Activated naive CD8-positive, alpha-beta T cell treated with anti-CD3 and anti-CD28 coated beads, Interleukin-2, amount 10 ng/mL, durations not matched to agents 7 days and 5 days (primary cell): ENCODE measurements around the gene RMND1. TPM values are rescaled to one million over a fixed set of nuclear protein-coding genes. Genes with fewer than 3 reads are reported as not detected.
"Not testable (repeated sequence)": the region's sequence is repeated elsewhere in the genome, so short reads cannot be mapped to it uniquely, and the experiment has no call there.

Source experiments
- ATAC-seq: fragments of 150-1000 bp; cut with Tn5 transposase; one replicate; pipeline ENCODE4 v1.10.0; 2021; ENCODE audit warnings: low read depth, moderate library complexity
- POLR2A ChIA-PET: fragments of 350-600 bp; sonication (Branson Sonifier 250); formaldehyde crosslinking; loops from one replicate; lab custom pipeline; 2021; ENCODE audit warnings: antibody characterized with exemption; lab: Charles Lee
- DNase-seq: peaks from one replicate; pipeline ENCODE4 v3.0.0; 2021
- H3K27ac Mint-ChIP-seq: one replicate; pipeline ENCODE4 v1.8.0; 2022; ENCODE audit warnings: mild to moderate bottlenecking, mixed read lengths
- H3K27me3 Mint-ChIP-seq: one replicate; pipeline ENCODE4 v1.8.0; 2022; ENCODE audit warnings: mild to moderate bottlenecking, moderate library complexity, mixed read lengths
- H3K36me3 Mint-ChIP-seq: one replicate; pipeline ENCODE4 v1.8.0; 2021; ENCODE audit warnings: mild to moderate bottlenecking, mixed read lengths
- H3K4me1 Mint-ChIP-seq: one replicate; pipeline ENCODE4 v1.8.0; 2021; ENCODE audit warnings: mixed read lengths
- H3K4me3 Mint-ChIP-seq: one replicate; pipeline ENCODE4 v1.8.0; 2022; ENCODE audit warnings: mild to moderate bottlenecking, moderate library complexity, mixed read lengths
- H3K9me3 Mint-ChIP-seq: one replicate; pipeline ENCODE4 v1.8.0; 2021; ENCODE audit warnings: mixed read lengths
- total RNA-seq, 2 experiments: library from RNA; stranded (reverse); gene quantifications; one replicate each; pipeline ENCODE4 v1.2.3, GENCODE V29; 2021

RMND1 gene
- total RNA-seq, 2 experiments from 2014 or later: 20.6 to 22.0 TPM

DNA sequence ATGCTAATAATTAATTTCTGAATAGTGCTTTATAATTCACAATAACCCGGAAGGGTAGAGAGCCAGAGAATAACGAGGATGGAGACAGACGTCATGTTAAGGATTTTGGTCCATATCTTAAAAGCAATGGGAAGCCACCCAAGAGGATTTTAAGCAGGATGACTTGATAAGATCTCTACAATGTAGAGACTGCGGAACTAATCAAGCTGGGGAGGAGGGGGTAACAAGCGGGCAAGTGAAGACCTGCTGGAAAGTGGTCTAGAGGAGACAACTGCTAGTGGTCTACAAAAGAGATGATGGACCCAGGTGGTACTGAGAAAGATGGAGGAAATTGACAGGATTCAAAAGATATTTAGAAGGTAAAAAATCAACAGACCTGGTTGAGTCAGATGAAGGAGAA lies 67.8 kb downstream of the RMND1 start:
- H3K9me3 Mint-ChIP-seq: no peaks in the 10 kb centered on the region
- H3K36me3 Mint-ChIP-seq: peaks cover 16% of the 10 kb centered on the region
- POLR2A ChIA-PET: no interaction called here
- no peaks in the 10 kb centered on the region for H3K27me3 Mint-ChIP-seq
- H3K4me1 Mint-ChIP-seq: peaks cover 52% of the 10 kb centered on the region
- no peak overlapping the region for H3K4me3 Mint-ChIP-seq
- H3K27ac Mint-ChIP-seq: peak overlapping the region; percentile 14
- ATAC-seq (no peak), DNase-seq (no peak)

DNA sequence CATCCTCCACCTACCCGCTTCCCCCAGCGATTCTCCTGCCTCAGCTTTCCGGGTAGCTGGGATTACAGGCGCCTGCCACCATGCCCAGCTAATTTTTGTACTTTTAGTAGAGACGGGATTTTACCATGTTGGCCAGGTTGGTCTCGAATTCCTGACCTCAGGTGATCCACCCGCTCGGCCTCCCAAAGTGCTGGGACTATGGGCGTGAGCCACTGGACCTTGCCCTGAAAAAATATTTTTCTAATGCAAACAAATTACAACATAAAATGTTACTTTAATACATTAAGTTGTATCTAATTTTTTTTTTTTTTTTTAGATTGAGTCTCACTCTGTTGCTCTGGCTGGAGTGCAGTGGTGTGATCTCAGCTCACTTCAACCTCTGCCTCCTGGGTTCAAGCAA lies 69.3 kb downstream of the RMND1 start:
- Mint-ChIP-seq H3K4me1 (peaks cover 58% of the 10 kb centered on the region), H3K36me3 (peaks cover 16% of the 10 kb centered on the region)
- H3K27me3 Mint-ChIP-seq, H3K27ac Mint-ChIP-seq, POLR2A ChIA-PET, ATAC-seq, DNase-seq, H3K4me3 Mint-ChIP-seq, H3K9me3 Mint-ChIP-seq: not testable (repeated sequence)

DNA sequence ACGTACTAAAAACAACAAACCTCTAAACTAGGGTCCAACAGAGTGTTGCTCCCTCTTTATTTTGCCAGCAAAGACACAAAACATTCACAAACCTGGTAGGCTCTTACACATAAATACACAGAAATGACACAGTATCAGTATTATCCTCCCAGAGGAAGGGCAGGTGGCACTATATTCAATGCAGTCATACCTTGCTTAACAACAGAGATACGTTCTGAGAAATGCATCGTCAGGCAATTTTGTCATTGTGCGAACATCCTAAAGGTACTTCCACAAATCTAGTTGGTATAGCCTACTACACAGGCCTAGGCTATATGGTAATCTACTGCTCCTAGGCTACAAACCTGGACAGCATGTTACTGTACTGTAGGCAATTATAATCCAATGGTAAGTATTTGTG lies 70.2 kb downstream of the RMND1 start:
- ATAC-seq (no peak), DNase-seq (no peak)
- Mint-ChIP-seq H3K27ac (peak overlapping the region; percentile 97), H3K4me1 (peaks cover 54% of the 10 kb centered on the region), H3K4me3 (no peak overlapping the region), H3K27me3 (no peaks in the 10 kb centered on the region), H3K9me3 (no peaks in the 10 kb centered on the region), H3K36me3 (peaks cover 16% of the 10 kb centered on the region)
- POLR2A ChIA-PET: interaction anchor here (0.6 to 11.9 kb wide), 2 partner anchors 8 to 72 kb away, joined by 3 to 147 read pairs; partner anchors contain the start of gene ZBTB2

DNA sequence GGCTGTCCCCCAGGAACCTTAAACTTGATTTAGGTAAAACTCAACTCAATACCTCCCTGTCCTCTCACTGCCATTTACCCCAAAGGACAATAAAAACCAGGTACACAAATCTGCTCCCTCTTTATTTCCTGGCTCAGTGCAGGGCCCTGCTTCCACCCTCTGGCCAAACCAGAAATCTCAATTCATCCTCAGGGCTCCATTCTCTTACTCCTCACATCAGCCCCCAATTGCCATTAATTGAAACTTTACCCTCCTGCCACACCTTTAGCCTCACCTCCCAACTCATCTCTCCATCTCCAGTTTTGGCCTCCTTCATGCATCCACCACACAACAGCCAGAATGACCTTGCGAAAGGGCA lies 71.1 kb downstream of the RMND1 start:
- DNase-seq (no peak), ATAC-seq (peak; percentile 37)
- Mint-ChIP-seq H3K4me1 (peaks cover 57% of the 10 kb centered on the region), H3K27me3 (no peaks in the 10 kb centered on the region), H3K4me3 (peak overlapping the region; percentile 88), H3K9me3 (no peaks in the 10 kb centered on the region), H3K36me3 (peaks cover 11% of the 10 kb centered on the region), H3K27ac (peak overlapping the region; percentile 97)
- POLR2A ChIA-PET: interaction anchor here (11.9 kb wide), 1 partner anchor 9 kb away, joined by 147 read pairs; the partner anchor contains the start of gene ZBTB2

DNA sequence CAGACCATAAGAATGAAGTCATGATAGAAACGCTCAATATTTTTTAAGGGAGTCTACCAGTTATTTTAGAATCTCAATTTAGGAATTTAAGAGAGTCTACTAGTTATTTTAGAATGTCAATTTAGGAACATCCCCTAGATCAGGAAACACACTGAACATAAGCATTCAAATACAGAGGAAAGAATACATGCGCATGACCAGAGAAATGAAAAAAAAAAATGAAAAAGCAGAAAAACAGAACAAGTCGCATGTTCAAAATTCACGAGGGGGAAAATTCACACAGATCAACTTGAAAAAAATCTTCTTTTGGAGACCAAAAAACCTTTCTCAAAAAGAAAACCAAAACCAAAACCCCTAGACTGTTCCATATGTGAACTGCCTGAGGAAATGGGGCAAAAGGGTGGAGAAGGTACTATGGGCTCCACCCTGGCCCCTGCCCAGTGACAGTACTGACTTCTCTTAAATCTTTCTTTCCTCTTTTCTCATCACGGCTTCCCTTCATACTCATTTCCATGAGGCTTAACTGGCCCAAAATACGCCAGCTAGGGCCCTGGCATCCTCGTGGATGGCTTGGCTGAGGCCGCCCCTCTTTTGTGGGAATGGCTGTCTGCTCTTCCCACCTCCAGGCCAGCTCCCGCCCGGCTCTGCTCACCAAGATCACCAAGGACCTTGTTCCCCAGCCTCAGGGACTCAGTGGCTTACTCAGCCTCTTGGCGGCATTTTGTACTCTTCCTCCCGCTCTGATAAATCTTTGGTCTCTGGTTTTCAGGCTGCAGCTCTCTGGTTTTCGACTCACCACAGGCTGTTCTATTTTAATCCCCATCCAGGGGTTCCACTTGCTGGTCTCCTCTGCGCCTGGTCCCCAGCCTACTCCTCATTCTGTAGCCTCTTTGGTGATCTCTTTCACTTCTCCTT lies 71.7 kb downstream of the RMND1 start:
- Mint-ChIP-seq H3K36me3 (peaks cover 10% of the 10 kb centered on the region), H3K27ac (peak overlapping the region; percentile 97), H3K9me3 (no peaks in the 10 kb centered on the region), H3K4me1 (peaks cover 55% of the 10 kb centered on the region), H3K27me3 (no peaks in the 10 kb centered on the region), H3K4me3 (peak overlapping the region; percentile 88)
- ATAC-seq (peak; percentile 75), DNase-seq (peak; percentile 48)
- POLR2A ChIA-PET: interaction anchor here (11.9 kb wide), 1 partner anchor 9 kb away, joined by 147 read pairs; the partner anchor contains the start of gene ZBTB2

DNA sequence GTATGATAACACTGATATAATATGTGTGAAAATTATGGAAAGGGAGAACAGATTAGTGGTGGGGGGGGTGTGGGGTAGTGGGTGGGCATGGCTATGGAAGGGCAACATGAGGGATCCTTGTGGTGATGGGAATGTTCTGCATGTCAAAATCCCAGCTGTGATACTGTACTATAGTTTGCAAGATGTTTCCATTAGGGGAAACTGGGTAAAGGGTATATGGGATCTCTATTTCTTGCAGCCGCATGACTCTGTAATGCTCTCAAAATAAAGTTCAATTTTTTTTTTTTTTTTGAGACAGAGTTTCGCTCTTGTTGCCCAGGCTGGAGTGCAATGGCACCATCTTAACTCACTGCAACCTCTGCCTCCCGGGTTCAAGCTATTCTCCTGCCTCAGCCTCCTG lies 74.8 kb downstream of the RMND1 start:
- no peak for DNase-seq
- peaks cover 14% of the 10 kb centered on the region for H3K36me3 Mint-ChIP-seq
- POLR2A ChIA-PET: interaction anchor here (0.7 to 11.9 kb wide), 2 partner anchors 13 to 36 kb away, joined by 5 to 147 read pairs; partner anchors contain the start of gene ZBTB2
- H3K4me1 Mint-ChIP-seq: peaks cover 67% of the 10 kb centered on the region
- H3K4me3 Mint-ChIP-seq: no peak overlapping the region
- ATAC-seq: no peak
- H3K9me3 Mint-ChIP-seq: no peaks in the 10 kb centered on the region
- no peaks in the 10 kb centered on the region for H3K27me3 Mint-ChIP-seq
- peak overlapping the region; percentile 21 for H3K27ac Mint-ChIP-seq

DNA sequence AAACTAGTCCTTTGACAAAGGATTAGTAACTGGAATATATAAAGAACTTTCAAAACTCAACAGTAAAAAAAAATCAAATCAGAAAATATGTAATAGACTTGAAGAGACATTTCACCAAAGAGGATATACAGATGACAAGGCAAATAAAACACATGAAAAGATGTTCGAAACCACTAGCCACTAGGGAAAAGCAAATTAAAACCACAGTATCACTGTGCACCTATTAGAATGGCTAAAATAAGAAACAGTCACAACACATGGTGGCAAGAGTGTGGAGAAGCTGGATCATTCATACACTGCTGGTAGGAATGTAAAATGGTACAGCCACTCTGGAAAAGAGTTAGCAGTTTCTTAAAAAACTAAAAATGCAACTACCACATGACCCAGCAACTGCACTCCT lies 75.5 kb downstream of the RMND1 start:
- peak overlapping the region; percentile 66 for H3K27ac Mint-ChIP-seq
- no peak for DNase-seq
- H3K4me3 Mint-ChIP-seq: peak overlapping the region; percentile 60
- H3K4me1 Mint-ChIP-seq: peaks cover 70% of the 10 kb centered on the region
- H3K36me3 Mint-ChIP-seq: peaks cover 17% of the 10 kb centered on the region
- POLR2A ChIA-PET: interaction anchor here (1.0 to 11.9 kb wide), 2 partner anchors 13 to 16 kb away, joined by 3 to 147 read pairs; partner anchors contain the start of gene ZBTB2
- H3K27me3 Mint-ChIP-seq: no peaks in the 10 kb centered on the region
- H3K9me3 Mint-ChIP-seq: no peaks in the 10 kb centered on the region
- ATAC-seq: no peak

DNA sequence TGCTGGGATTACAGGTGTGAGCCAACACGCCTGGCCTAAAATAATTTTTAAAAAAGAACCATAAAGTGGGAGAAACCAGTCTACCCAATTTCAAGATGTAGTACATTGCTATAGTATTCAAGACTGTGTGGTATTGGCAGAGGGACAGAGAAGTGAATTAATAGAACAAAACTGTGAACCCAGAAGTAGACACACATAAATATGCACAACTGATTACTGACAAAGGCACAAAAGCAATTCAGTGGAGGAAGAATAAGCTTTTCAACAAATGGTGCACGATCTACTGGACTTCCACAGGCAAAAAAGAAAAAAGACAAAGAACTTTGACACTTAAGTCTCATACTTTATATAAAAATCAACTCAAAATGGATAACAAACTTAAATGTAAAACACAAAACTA lies 76.1 kb downstream of the RMND1 start:
- POLR2A ChIA-PET: interaction anchor here (0.9 to 11.9 kb wide), 3 partner anchors 10 to 17 kb away, joined by 3 to 147 read pairs (median 3); partner anchors contain the start of gene ZBTB2
- H3K4me1 Mint-ChIP-seq: peaks cover 71% of the 10 kb centered on the region
- DNase-seq (no peak), ATAC-seq (no peak)
- H3K4me3 Mint-ChIP-seq: peak overlapping the region; percentile 60
- H3K36me3 Mint-ChIP-seq: peaks cover 21% of the 10 kb centered on the region
- no peaks in the 10 kb centered on the region for H3K27me3 Mint-ChIP-seq
- H3K9me3 Mint-ChIP-seq: no peaks in the 10 kb centered on the region
- H3K27ac Mint-ChIP-seq: peak overlapping the region; percentile 66

DNA sequence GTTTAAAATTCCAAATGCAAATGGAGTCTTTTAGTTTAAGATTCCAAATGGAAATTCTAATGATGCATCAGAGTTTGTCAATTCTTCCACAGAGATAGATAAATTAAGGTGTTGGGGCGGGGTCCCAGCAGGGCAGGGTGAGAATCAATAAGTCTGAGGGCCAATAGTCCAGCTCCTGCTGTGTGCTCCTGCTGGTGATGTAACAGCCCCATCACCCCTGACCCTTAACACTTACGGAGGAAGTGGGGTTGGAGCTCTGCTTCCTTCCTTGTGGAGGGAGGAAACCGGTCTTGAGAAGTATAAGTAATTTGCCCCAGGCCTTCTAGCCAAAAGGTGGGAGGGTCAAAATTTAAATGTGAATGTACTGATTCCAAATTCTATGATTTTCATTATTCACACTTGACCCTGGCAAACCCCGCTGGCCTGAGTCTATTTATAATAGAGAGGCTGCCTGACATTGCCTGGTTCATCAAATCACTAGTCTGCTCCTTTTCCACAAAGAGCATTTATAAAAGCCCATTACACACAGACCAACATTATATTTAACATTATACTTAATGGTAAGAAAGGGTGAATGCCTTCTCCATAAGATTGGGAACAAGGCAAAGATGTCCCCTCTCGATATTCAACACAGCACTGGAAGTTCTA lies 77.8 kb downstream of the RMND1 start:
- Mint-ChIP-seq H3K4me1 (peaks cover 59% of the 10 kb centered on the region), H3K36me3 (peaks cover 22% of the 10 kb centered on the region), H3K27me3 (no peaks in the 10 kb centered on the region), H3K27ac (peak overlapping the region; percentile 88), H3K4me3 (peak overlapping the region; percentile 78), H3K9me3 (no peaks in the 10 kb centered on the region)
- ATAC-seq (peak; percentile 38), DNase-seq (no peak)
- POLR2A ChIA-PET: interaction anchor here (0.6 to 11.9 kb wide), 6 partner anchors 11 to 1609 kb away, joined by 3 to 147 read pairs (median 5); partner anchors contain the start of genes FBXO5, RMND1 and ZBTB2

DNA sequence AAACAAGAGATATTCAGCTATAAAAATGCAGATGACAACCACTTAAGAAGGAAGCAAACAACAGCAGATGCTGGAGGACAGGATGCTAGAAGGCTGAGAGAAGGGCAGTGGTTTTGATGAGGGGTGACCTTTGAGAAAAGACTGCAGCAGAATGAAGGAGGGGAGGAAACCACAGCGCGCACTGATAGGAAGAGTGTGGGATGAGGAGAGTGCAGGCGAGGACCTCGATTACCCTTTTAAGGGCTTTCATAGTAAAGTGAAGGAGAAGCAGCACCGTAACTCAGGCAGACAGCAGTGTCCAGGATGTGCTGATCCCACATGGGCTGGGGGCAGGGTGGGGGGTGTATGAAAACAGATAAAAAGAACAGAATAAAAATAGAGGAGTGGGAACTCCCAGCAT lies 79.8 kb downstream of the RMND1 start:
- H3K36me3 Mint-ChIP-seq: peaks cover 25% of the 10 kb centered on the region
- POLR2A ChIA-PET: interaction anchor here (0.9 to 11.9 kb wide), 3 partner anchors 12 to 17 kb away, joined by 3 to 147 read pairs (median 4); partner anchors contain the start of gene ZBTB2
- peak overlapping the region; percentile 96 for H3K27ac Mint-ChIP-seq
- peaks cover 50% of the 10 kb centered on the region for H3K4me1 Mint-ChIP-seq
- DNase-seq (peak; percentile 44), ATAC-seq (peak; percentile 68)
- no peaks in the 10 kb centered on the region for H3K9me3 Mint-ChIP-seq
- H3K27me3 Mint-ChIP-seq: no peaks in the 10 kb centered on the region
- H3K4me3 Mint-ChIP-seq: peak overlapping the region; percentile 80

DNA sequence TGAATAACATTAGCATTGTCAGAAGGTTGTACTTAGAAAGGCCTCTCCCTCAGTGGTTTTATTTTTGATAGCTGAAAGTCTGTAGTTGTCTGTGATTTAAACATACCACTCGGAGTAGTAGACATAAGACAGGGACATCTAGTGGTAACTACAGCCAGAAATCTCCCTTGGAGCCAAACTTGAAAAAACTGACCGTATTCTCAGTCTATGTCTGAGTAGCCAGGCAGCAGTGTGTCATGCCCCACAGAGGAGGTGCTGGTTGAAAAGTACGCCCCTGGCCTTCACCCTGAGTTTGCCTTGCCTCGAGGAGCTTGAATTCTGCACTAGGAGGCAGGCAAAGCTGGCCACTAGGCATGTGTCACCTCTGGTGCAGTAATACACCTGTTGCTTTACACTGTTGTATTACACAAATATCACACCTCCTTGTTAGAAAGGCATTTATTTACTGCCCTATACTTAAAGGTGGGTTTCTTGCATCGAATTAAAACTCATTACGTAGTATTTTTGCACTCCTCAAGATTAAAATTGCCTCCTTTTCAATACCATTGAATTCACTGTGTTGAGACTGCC lies 81.3 kb downstream of the RMND1 start:
- peaks cover 34% of the 10 kb centered on the region for H3K36me3 Mint-ChIP-seq
- no peak overlapping the region for H3K4me3 Mint-ChIP-seq
- no peaks in the 10 kb centered on the region for H3K27me3 Mint-ChIP-seq
- H3K4me1 Mint-ChIP-seq: peaks cover 37% of the 10 kb centered on the region
- ATAC-seq (no peak), DNase-seq (no peak)
- H3K27ac Mint-ChIP-seq: peak overlapping the region; percentile 96
- no peaks in the 10 kb centered on the region for H3K9me3 Mint-ChIP-seq
- POLR2A ChIA-PET: interaction anchor here (11.9 kb wide), 1 partner anchor 19 kb away, joined by 147 read pairs; the partner anchor contains the start of gene ZBTB2

DNA sequence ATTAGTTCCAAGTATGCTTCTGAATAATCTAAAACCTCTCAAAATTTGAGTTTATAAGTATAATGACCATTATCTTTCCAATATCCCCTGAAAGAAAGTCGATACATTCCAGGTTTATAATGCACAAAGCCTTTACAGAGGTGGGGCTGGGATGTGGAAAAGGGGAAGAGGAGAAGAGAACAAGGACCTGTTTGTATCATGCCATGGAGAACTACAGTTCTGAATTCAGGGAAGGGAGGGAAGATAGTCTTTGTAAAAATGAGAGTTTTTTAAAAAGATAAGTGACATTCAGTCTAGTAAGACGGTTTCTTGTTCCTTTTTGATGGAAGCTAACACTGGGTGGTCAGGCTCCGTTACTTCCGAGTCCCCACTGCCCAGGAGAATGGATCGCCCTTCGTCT lies 86.7 kb downstream of the RMND1 start:
- peaks cover 31% of the 10 kb centered on the region for H3K36me3 Mint-ChIP-seq
- H3K27me3 Mint-ChIP-seq: no peaks in the 10 kb centered on the region
- ATAC-seq (no peak), DNase-seq (no peak)
- POLR2A ChIA-PET: no interaction called here
- H3K9me3 Mint-ChIP-seq: no peaks in the 10 kb centered on the region
- peaks cover 3% of the 10 kb centered on the region for H3K4me1 Mint-ChIP-seq
- no peak overlapping the region for H3K4me3 Mint-ChIP-seq
- no peak overlapping the region for H3K27ac Mint-ChIP-seq

DNA sequence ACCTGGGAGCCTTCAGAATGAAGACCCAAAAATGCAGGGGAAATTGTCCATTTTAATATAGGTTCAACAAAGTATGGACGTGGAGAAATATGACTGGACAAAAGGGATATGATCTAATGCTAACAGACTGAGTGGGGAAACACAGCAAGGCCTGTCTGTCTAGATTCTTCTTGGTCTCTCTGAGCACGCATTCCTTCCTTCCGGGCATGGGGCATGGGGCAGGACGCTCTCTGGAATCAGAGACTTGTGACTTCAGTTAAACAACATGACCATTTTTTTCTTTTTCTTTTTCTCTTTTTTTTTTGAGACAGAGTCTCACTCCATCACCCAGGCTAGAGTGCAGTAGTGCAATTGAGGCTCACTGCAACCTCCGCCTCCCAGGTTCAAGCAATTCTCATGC lies 92.4 kb downstream of the RMND1 start:
- ATAC-seq (no peak), DNase-seq (no peak)
- no peak overlapping the region for H3K27ac Mint-ChIP-seq
- H3K4me1 Mint-ChIP-seq: peaks cover 7% of the 10 kb centered on the region
- H3K27me3 Mint-ChIP-seq: no peaks in the 10 kb centered on the region
- H3K36me3 Mint-ChIP-seq: peaks cover 19% of the 10 kb centered on the region
- POLR2A ChIA-PET: interaction anchor here (0.9 kb wide), 1 partner anchor 12 kb away, joined by 3 read pairs; no protein-coding TSS in a partner anchor
- no peak overlapping the region for H3K4me3 Mint-ChIP-seq
- no peaks in the 10 kb centered on the region for H3K9me3 Mint-ChIP-seq
